H1 (cell line): Measurements from ENCODE around the gene MYDGF. TPM values are rescaled to one million over a fixed set of nuclear protein-coding genes. Genes with fewer than 3 reads are reported as not detected.

ENCODE experiments used
- CTCF ChIA-PET: fragments of 300-600 bp; sonication (Branson Sonifier 250); formaldehyde crosslinking; loops from one replicate; lab custom pipeline; 2021; ENCODE audit not compliant: partially characterized antibody; lab: Charles Lee
- POLR2A ChIA-PET: fragments of 300-600 bp; sonication (Branson Sonifier 250); formaldehyde crosslinking; loops from one replicate; lab custom pipeline; 2021; ENCODE audit warnings: inconsistent platforms; ENCODE audit not compliant: partially characterized antibody; lab: Charles Lee
- DNase-seq, 2 experiments: peaks; one replicate each; pipeline versions ENCODE4 v3.0.0 to v3.0.0-alpha.2; 2010 to 2022; ENCODE audit warnings: low spot score in 2 of 2, low read depth in 1 of 2, mixed read lengths in 1 of 2
- FAIRE-seq: peaks from 2 replicates; lab custom pipeline; 2011; peaks lifted over from hg19 to GRCh38; lab: Jason Lieb, UNC
- H2AFZ ChIP-seq: 2 replicates; pipeline ENCODE4 v1.8.1; 2012; ENCODE audit warnings: low read length, inconsistent platforms
- H2AK5ac ChIP-seq: 2 replicates; pipeline ENCODE4 v1.6.1; 2013; ENCODE audit warnings: low read depth, low read length
- H2BK120ac ChIP-seq: replicated peaks from 2 replicates; pipeline ENCODE3; 2013; ENCODE audit warnings: low read depth, low read length, inconsistent platforms
- H2BK12ac ChIP-seq: 2 replicates; pipeline ENCODE4 v1.6.1; 2013; ENCODE audit warnings: low read depth, low read length
- H2BK15ac ChIP-seq: 2 replicates; pipeline ENCODE4 v1.6.1; 2013; ENCODE audit warnings: low read length
- H2BK20ac ChIP-seq: 2 replicates; pipeline ENCODE4 v1.6.1; 2013; ENCODE audit warnings: low read length
- H2BK5ac ChIP-seq: 2 replicates; pipeline ENCODE4 v1.6.1; 2013; ENCODE audit warnings: low read depth, low read length
- H3K14ac ChIP-seq: 2 replicates; pipeline ENCODE4 v1.6.1; 2013; ENCODE audit warnings: inconsistent platforms; ENCODE audit not compliant: insufficient read length
- H3K18ac ChIP-seq: 2 replicates; pipeline ENCODE4 v1.6.1; 2013; ENCODE audit warnings: low read length; ENCODE audit errors: extremely low read depth
- H3K23ac ChIP-seq: 2 replicates; pipeline ENCODE4 v1.6.1; 2013; ENCODE audit warnings: inconsistent platforms; ENCODE audit not compliant: insufficient read length
- H3K23me2 ChIP-seq: 2 replicates; pipeline ENCODE4 v1.6.1; 2013; ENCODE audit warnings: low read depth, low read length
- H3K27ac ChIP-seq: 2 replicates; pipeline ENCODE4 v1.6.1; 2011; ENCODE audit warnings: low read depth, low read length, inconsistent platforms
- H3K27me3 ChIP-seq, 4 experiments: replicated peaks in 1 of 4; 1 replicate in 1 of 4; 2 replicates in 3 of 4; pipeline versions ENCODE4 v1.6.1 to v1.8.1; 2011 to 2013; ENCODE audit warnings: low read length in 3 of 4, mild to moderate bottlenecking in 3 of 4, inconsistent platforms in 2 of 4, mixed read lengths in 2 of 4, moderate library complexity in 1 of 4; ENCODE audit not compliant: control insufficient read depth in 3 of 4, insufficient read depth in 3 of 4; ENCODE audit errors: extremely low read depth in 1 of 4
- H3K36me3 ChIP-seq, 4 experiments: 2 replicates each; pipeline versions ENCODE4 v1.6.1 to v1.8.1; 2011 to 2013; ENCODE audit warnings: mild to moderate bottlenecking in 4 of 4, low read length in 3 of 4, moderate library complexity in 2 of 4, control low read depth in 1 of 4, inconsistent platforms in 1 of 4; ENCODE audit not compliant: insufficient read depth in 4 of 4, control insufficient read depth in 2 of 4
- H3K4ac ChIP-seq: replicated peaks from 2 replicates; pipeline ENCODE3; 2013; ENCODE audit warnings: low read length, low read depth, mixed read lengths, inconsistent platforms; ENCODE audit not compliant: insufficient read length
- H3K4me1 ChIP-seq, 4 experiments: replicated peaks in 1 of 4; 1 replicate in 1 of 4; 2 replicates in 3 of 4; pipeline versions ENCODE4 v1.6.1 to v1.8.1; 2011 to 2013; ENCODE audit warnings: low read length in 3 of 4, inconsistent platforms in 2 of 4, mixed read lengths in 1 of 4; ENCODE audit not compliant: insufficient read depth in 4 of 4, control insufficient read depth in 3 of 4
- H3K4me2 ChIP-seq, 2 experiments: 2 replicates each; pipeline versions ENCODE4 v1.6.1 to v1.8.1; 2011 to 2013; ENCODE audit warnings: low read depth in 2 of 2, low read length in 2 of 2, control low read depth in 1 of 2, inconsistent platforms in 1 of 2, mild to moderate bottlenecking in 1 of 2; ENCODE audit not compliant: insufficient read depth in 1 of 2
- H3K4me3 ChIP-seq, 4 experiments: fragments of 200-600, 300-600 bp in 1 of 4; sonication (generic), shearing (Covaris generic), sonication (Bioruptor Twin) in 1 of 4; 2 replicates each; pipeline versions ENCODE4 v1.5.1 to v1.8.1; 2011 to 2016; ENCODE audit warnings: low read length in 4 of 4, low read depth in 3 of 4, control low read depth in 2 of 4, inconsistent platforms in 2 of 4, mild to moderate bottlenecking in 2 of 4, mixed read lengths in 1 of 4, moderate library complexity in 1 of 4; ENCODE audit not compliant: insufficient read depth in 2 of 4; ENCODE audit errors: extremely low read depth in 1 of 4
- H3K56ac ChIP-seq: replicated peaks from 2 replicates; pipeline ENCODE3; 2013; ENCODE audit warnings: low read depth, mild to moderate bottlenecking, mixed read lengths, low read length, inconsistent platforms; ENCODE audit not compliant: insufficient read length
- H3K79me1 ChIP-seq: 2 replicates; pipeline ENCODE4 v1.6.1; 2013; ENCODE audit warnings: low read depth, low read length, control low read depth
- H3K79me2 ChIP-seq, 2 experiments: 2 replicates each; pipeline versions ENCODE4 v1.6.1 to v1.8.1; 2012 to 2013; ENCODE audit warnings: low read length in 2 of 2, mild to moderate bottlenecking in 2 of 2, inconsistent platforms in 1 of 2; ENCODE audit not compliant: insufficient read depth in 2 of 2, control insufficient read depth in 1 of 2
- H3K9ac ChIP-seq, 4 experiments: replicated peaks in 1 of 4; 1 replicate in 1 of 4; 2 replicates in 3 of 4; pipeline versions ENCODE4 v1.6.1 to v1.8.1; 2011 to 2013; ENCODE audit warnings: low read depth in 3 of 4, low read length in 3 of 4, control low read depth in 2 of 4, mild to moderate bottlenecking in 2 of 4, moderate library complexity in 2 of 4, inconsistent platforms in 1 of 4; ENCODE audit errors: extremely low read depth in 1 of 4
- H3K9me3 ChIP-seq, 2 experiments: 2 replicates each; pipeline versions ENCODE4 v1.6.1 to v1.8.1; 2012 to 2013; ENCODE audit warnings: mild to moderate bottlenecking in 2 of 2, moderate library complexity in 2 of 2, control low read depth in 1 of 2, inconsistent platforms in 1 of 2, low read depth in 1 of 2, low read length in 1 of 2, mixed read lengths in 1 of 2; ENCODE audit not compliant: insufficient read depth in 2 of 2
- H4K20me1 ChIP-seq, 2 experiments: replicated peaks in 1 of 2; 2 replicates each; pipeline versions ENCODE3 to v1.8.1; 2011 to 2013; ENCODE audit warnings: inconsistent platforms in 2 of 2, low read length in 2 of 2, mild to moderate bottlenecking in 1 of 2; ENCODE audit not compliant: insufficient read depth in 2 of 2, control insufficient read depth in 1 of 2
- H4K5ac ChIP-seq: 2 replicates; pipeline ENCODE4 v1.6.1; 2013; ENCODE audit warnings: low read length, low read depth, mixed read lengths, inconsistent platforms; ENCODE audit not compliant: insufficient read length
- H4K8ac ChIP-seq: 2 replicates; pipeline ENCODE4 v1.8.0; 2013; ENCODE audit warnings: mild to moderate bottlenecking, moderate library complexity, low read length, inconsistent platforms; ENCODE audit not compliant: insufficient read depth; ENCODE audit errors: extremely low read depth
- H4K91ac ChIP-seq: replicated peaks from 2 replicates; pipeline ENCODE3; 2013; ENCODE audit warnings: low read length, mixed read lengths, inconsistent platforms; ENCODE audit not compliant: insufficient read length
- EZH2 ChIP-seq: fragments of 200-600 bp; sonication (generic); IDR thresholded peaks from 2 replicates; pipeline ENCODE4 v1.7.1; 2012; ENCODE audit warnings: low read depth, mild to moderate bottlenecking, moderate library complexity, low read length, inconsistent platforms; ENCODE audit not compliant: severe bottlenecking
- JUN ChIP-seq: IDR thresholded peaks from 2 replicates; pipeline ENCODE4 v1.6.1; 2011; ENCODE audit warnings: low read depth, mild to moderate bottlenecking, improper control_type of control experiment, low read length
- MAFK ChIP-seq: IDR thresholded peaks from 2 replicates; pipeline ENCODE4 v1.6.1; 2012; ENCODE audit warnings: low read depth, mild to moderate bottlenecking, improper control_type of control experiment, low read length
- POU5F1 ChIP-seq: IDR thresholded peaks from 2 replicates; pipeline ENCODE4 v1.6.1; 2011; ENCODE audit warnings: low read depth, mild to moderate bottlenecking, low read length, moderate library complexity
- SIN3A ChIP-seq, 2 experiments: IDR thresholded peaks in 1 of 2; conservative IDR thresholded peaks in 1 of 2; 2 replicates each; pipeline ENCODE4 v1.6.1; 2011 to 2012; ENCODE audit warnings: low read length in 2 of 2, improper control_type of control experiment in 1 of 2, low read depth in 1 of 2, mild to moderate bottlenecking in 1 of 2
- SRF ChIP-seq: IDR thresholded peaks from 2 replicates; pipeline ENCODE4 v1.6.1; 2011; ENCODE audit warnings: mild to moderate bottlenecking, low read depth, low read length, moderate library complexity
- TCF12 ChIP-seq: IDR thresholded peaks from 2 replicates; pipeline ENCODE4 v1.6.1; 2011; ENCODE audit warnings: low read depth, mild to moderate bottlenecking, low read length
- WGBS, 2 experiments: shearing (Covaris generic) in 1 of 2; methylation state at CpG; one replicate each; pipeline versions ENCODE4 v1.1.6 to v1.1.7; 2013 to 2015; ENCODE audit warnings: low lambda C conversion rate in 2 of 2, mixed read lengths in 2 of 2, inconsistent platforms in 1 of 2, low coverage in 1 of 2, missing lambda C conversion rate in 1 of 2; ENCODE audit not compliant: insufficient replicate concordance in 2 of 2, insufficient coverage in 1 of 2, insufficient read length in 1 of 2; ENCODE audit errors: extremely low coverage in 1 of 2, missing lambda C conversion rate in 1 of 2; 5-methylcytosine and 5-hydroxymethylcytosine counted together
- polyA plus RNA-seq, 7 experiments: library from polyadenylated mRNA; depleted of rRNA in 3 of 7; stranded (reverse) in 5 of 7; unstranded in 2 of 7; fragments of >200 nt in 5 of 7; fragments of 200-250 nt in 2 of 7; gene quantifications; 1 replicate in 5 of 7; 2 replicates in 1 of 7; 4 replicates in 1 of 7; pipeline versions ENCODE4 v1.2.1 to v1.2.3, GENCODE V29; 2011 to 2013; ENCODE audit warnings: missing spikeins in 2 of 7, mixed read lengths in 2 of 7
- total RNA-seq: library from RNA; stranded (reverse); fragmentation: NEBNext Ultra II Directional; extraction: Animal tissue kit (Norgen Biotek cat#: 25700); gene quantifications from 2 replicates; pipeline ENCODE4 v1.2.1, GENCODE V29; 2021

MYDGF gene
- total and polyA plus RNA-seq, 2 of the 8 experiments (the other 6 are each of a cell fraction or from before 2014, with no cell fraction given) = 40.6 to 51.1 TPM

- ChIA-PET CTCF (interaction anchor here (1.0 to 1.7 kb wide), 3 partner anchors 12 to 142 kb away, joined by 3 to 8 read pairs (median 3); no protein-coding TSS in a partner anchor), POLR2A (interaction anchor here (0.7 to 1.4 kb wide), 2 partner anchors 9 to 10 kb away, joined by 3 to 5 read pairs; no protein-coding TSS in a partner anchor)
- WGBS, 2 experiments = 88% methylated on average over 4 of the region's 6 CpGs; no CpG with 5 or more reads in 1 of the 2 experiments
- H3K23ac ChIP-seq = no peak overlapping the region
- H3K18ac ChIP-seq = no peak overlapping the region
- no peaks in the 10 kb centered on the region for H3K4me1 ChIP-seq
- H3K4me2 ChIP-seq = no peak overlapping the region
- H2BK15ac ChIP-seq = no peak overlapping the region
- no peaks in the 10 kb centered on the region; the same call in 1 of the 2 replicates for H3K79me1 ChIP-seq
- no peak overlapping the region for H2BK120ac ChIP-seq
- no peak overlapping the region for H3K14ac ChIP-seq
- no peak overlapping the region for H4K5ac ChIP-seq
- no peak for DNase-seq
- H2BK20ac ChIP-seq = no peak overlapping the region
- peaks cover 0 to 7% of the 10 kb centered on the region in 2 experiments for H4K20me1 ChIP-seq
- peaks cover 4 to 14% (median 8%) of the 10 kb centered on the region in 4 experiments; a peak in 7 of 8 replicates for H3K36me3 ChIP-seq
- no peak overlapping the region for H3K56ac ChIP-seq
- no peak overlapping the region for H3K9ac ChIP-seq
- H3K9me3 ChIP-seq = no peaks in the 10 kb centered on the region
- peaks cover 2% of the 10 kb centered on the region; the same call in 1 of the 2 replicates for H3K23me2 ChIP-seq
- no peak overlapping the region for H2BK12ac ChIP-seq
- no peaks in the 10 kb centered on the region for H3K27me3 ChIP-seq
- H2AFZ ChIP-seq = no peak overlapping the region
- no peak overlapping the region for H2AK5ac ChIP-seq
- no peak overlapping the region for H3K4me3 ChIP-seq
- H4K8ac ChIP-seq = no peak overlapping the region
- H3K79me2 ChIP-seq = no peaks in the 10 kb centered on the region
- no peak overlapping the region for H4K91ac ChIP-seq
- H2BK5ac ChIP-seq = no peak overlapping the region
- no peak overlapping the region for H3K4ac ChIP-seq
- FAIRE-seq = no peak
- no peak overlapping the region for H3K27ac ChIP-seq
- TF ChIP-seq SRF (no peak), EZH2 (no peak), TCF12 (no peak), POU5F1 (no peak), SIN3A (conservative IDR thresholded peaks at IDR 0.05 in 1 of 2, IDR thresholded peaks at IDR 0.05 in 1 of 2; ENCODE audit: low read depth in 1 of 2, low read length in 2 of 2) (no peak), MAFK (no peak), JUN (no peak)
Measured at GRCh38 chr19:4662812-4663211, 7.3 kb downstream of the MYDGF start.
